ENCODE data around the gene GAB3. TPM values are rescaled to one million over a fixed set of nuclear protein-coding genes. Genes with fewer than 3 reads are reported as not detected.
A peak's percentile ranks its signal among the peaks of the same experiment; 100 is the strongest.

The GAB3 gene
- total and polyA plus RNA-seq, 9 of the 15 experiments (the other 6 are each of a cell fraction or from before 2014, with no cell fraction given), result 16.1 to 31.4 (median 20.2) TPM

GRCh38 chrX:154793084-154793795, 42.4 kb upstream of the GAB3 start (continued):
- no peak for TF ChIP-seq HMG20A (CRISPR knock-in tag; conservative IDR thresholded peaks at IDR 0.05)
- no peak for TF ChIP-seq ZNF740 (CRISPR knock-in tag; IDR thresholded peaks at IDR 0.05)
- no peak for TF ChIP-seq ZNF740 (tag; IDR thresholded peaks at IDR 0.05)
- TF ChIP-seq PATZ1 (CRISPR knock-in tag; IDR thresholded peaks at IDR 0.05; ENCODE audit: borderline replicate concordance), result no peak
- 0 out of 2 replicates have a peak, but pooled peaks have one; percentile 40 for TF ChIP-seq POLR2H (tag; IDR thresholded peaks at IDR 0.05; ENCODE audit: low read depth)
- TF ChIP-seq NFIX (CRISPR knock-in tag; IDR thresholded peaks at IDR 0.05; ENCODE audit: low read depth), result 0 out of 2 replicates have a peak, but pooled peaks have one; percentile 27
- no peak for TF ChIP-seq POLR3A (IDR thresholded peaks at IDR 0.05; ENCODE audit: borderline replicate concordance, extremely low read depth, insufficient read depth, insufficient read length)
- TF ChIP-seq HNRNPL (IDR thresholded peaks at IDR 0.05; ENCODE audit: low read depth, low read length), result no peak
- no peak for TF ChIP-seq SETDB1 (IDR thresholded peaks at IDR 0.05; ENCODE audit: low read length)
- no peak for TF ChIP-seq RBM15 (IDR thresholded peaks at IDR 0.05; ENCODE audit: insufficient read depth, low read length)
- TF ChIP-seq RNF2 (IDR thresholded peaks at IDR 0.05), result no peak
- TF ChIP-seq DPF2 (IDR thresholded peaks at IDR 0.05), result no peak
- no peak for TF ChIP-seq BCL6 (CRISPR knock-in tag; IDR thresholded peaks at IDR 0.05)
- TF ChIP-seq NRF1 (conservative IDR thresholded peaks at IDR 0.05 in 1 of 2, IDR thresholded peaks at IDR 0.05 in 1 of 2), result no peak
- no peak for TF ChIP-seq SNRNP70 (optimal IDR thresholded peaks at IDR 0.05; ENCODE audit: low read depth, low read length)
- TF ChIP-seq ZNF512 (tag; IDR thresholded peaks at IDR 0.05), result no peak

All from K562 (cell line).